GM12878 (cell line): Measurements from ENCODE around the gene SLC15A5. TPM values are rescaled to one million over a fixed set of nuclear protein-coding genes. Genes with fewer than 3 reads are reported as not detected.

Source experiments
- ATAC-seq: fragments of 200-7000 bp; cut with Tn5 transposase; 3 replicates; pipeline ENCODE4 v1.9.1; 2020; ENCODE audit warnings: mild to moderate bottlenecking, moderate library complexity
- BruUV-seq: library from RNA; stranded (reverse); fragments of 400-500 nt; replicated peaks from 2 replicates; lab custom pipeline; 2021; lab: Mats Ljungman, UMichigan
- CTCF ChIA-PET: fragments of 300-600 bp; sonication (Branson Sonifier 250); formaldehyde crosslinking; extraction: SDS; loops from one replicate; lab custom pipeline; 2021; ENCODE audit warnings: inconsistent platforms; lab: Yijun Ruan, JAX
- POLR2A ChIA-PET: fragments of 350-600 bp; formaldehyde crosslinking; extraction: SDS; loops from one replicate; lab custom pipeline; 2021; ENCODE audit warnings: inconsistent platforms; lab: Charles Lee
- RAD21 ChIA-PET: fragments of 300-600 bp; sonication (Branson Sonifier 250); formaldehyde crosslinking; loops from one replicate; lab custom pipeline; 2023; ENCODE audit warnings: antibody characterized with exemption; ENCODE audit not compliant: unreplicated experiment; lab: Charles Lee
- SMC1A ChIA-PET: fragments of 300-600 bp; sonication (Branson Sonifier 250); formaldehyde crosslinking; loops from one replicate; lab custom pipeline; 2023; ENCODE audit not compliant: unreplicated experiment, uncharacterized antibody; lab: Charles Lee
- DNase-seq: peaks from one replicate; pipeline ENCODE4 v3.0.0-alpha.2; 2011; ENCODE audit warnings: low read depth, low spot score
- FAIRE-seq: peaks from 3 replicates; lab custom pipeline; 2011; peaks lifted over from hg19 to GRCh38; lab: Jason Lieb, UNC
- H2AFZ ChIP-seq: 2 replicates; pipeline ENCODE4 v1.6.0; 2011; ENCODE audit warnings: low read depth, low read length, control low read depth; ENCODE audit not compliant: control insufficient read depth
- H3K27ac ChIP-seq: 2 replicates; pipeline ENCODE4 v1.5.1; 2011; ENCODE audit warnings: control low read depth; ENCODE audit not compliant: control insufficient read depth, insufficient read depth
- H3K27me3 ChIP-seq, 2 experiments: replicated peaks in 1 of 2; 2 replicates each; pipeline versions ENCODE4 v1.6.0 to v1.6.1; 2011; ENCODE audit warnings: low read length in 1 of 2; ENCODE audit not compliant: control insufficient read depth in 2 of 2, insufficient read depth in 2 of 2
- H3K36me3 ChIP-seq, 2 experiments: 2 replicates each; pipeline ENCODE4 v1.5.1; 2011; ENCODE audit warnings: low read length in 1 of 2; ENCODE audit not compliant: control insufficient read depth in 2 of 2, insufficient read depth in 2 of 2
- H3K4me1 ChIP-seq: 2 replicates; pipeline ENCODE4 v1.6.1; 2011; ENCODE audit warnings: mild to moderate bottlenecking, low read length, moderate library complexity, mixed read lengths; ENCODE audit not compliant: control insufficient read depth, insufficient read depth
- H3K4me2 ChIP-seq: 2 replicates; pipeline ENCODE4 v1.6.0; 2011; ENCODE audit warnings: control low read depth; ENCODE audit not compliant: control insufficient read depth, insufficient read depth
- H3K4me3 ChIP-seq: fragments of 200-600 bp; sonication (generic); 2 replicates; pipeline ENCODE4 v1.5.1; 2016
- H3K79me2 ChIP-seq: 2 replicates; pipeline ENCODE4 v1.6.0; 2011; ENCODE audit warnings: low read length; ENCODE audit not compliant: control insufficient read depth, insufficient read depth
- H3K9ac ChIP-seq: 2 replicates; pipeline ENCODE4 v1.8.0; 2011; ENCODE audit warnings: low read length, control low read depth, mixed read lengths; ENCODE audit not compliant: control insufficient read depth, insufficient read depth
- H3K9me3 ChIP-seq: replicated peaks from 3 replicates; pipeline ENCODE4 v1.5.1; 2011; ENCODE audit warnings: mild to moderate bottlenecking, low read length; ENCODE audit not compliant: control insufficient read depth, insufficient read depth
- H4K20me1 ChIP-seq: 2 replicates; pipeline ENCODE4 v1.6.0; 2011; ENCODE audit not compliant: control insufficient read depth, insufficient read depth
- ATF2 ChIP-seq: IDR thresholded peaks from 2 replicates; pipeline ENCODE4 v1.6.1; 2012; ENCODE audit warnings: low read length, inconsistent platforms
- ELK1 ChIP-seq: IDR thresholded peaks from 2 replicates; pipeline ENCODE4 v1.6.1; 2012; ENCODE audit warnings: low read depth, low read length, improper control_type of control experiment
- HDGF ChIP-seq: fragments of 450-650 bp; IDR thresholded peaks from 2 replicates; pipeline ENCODE4 v1.6.1; 2016; ENCODE audit warnings: antibody characterized with exemption
- PML ChIP-seq: IDR thresholded peaks from 2 replicates; pipeline ENCODE4 v1.6.1; 2012; ENCODE audit warnings: low read length, inconsistent platforms
- POLR2AphosphoS5 ChIP-seq: IDR thresholded peaks from 2 replicates; pipeline ENCODE4 v1.6.1; 2011; ENCODE audit warnings: mild to moderate bottlenecking, low read length, inconsistent platforms
- RFX5 ChIP-seq: IDR thresholded peaks from 2 replicates; pipeline ENCODE4 v1.6.1; 2011; ENCODE audit warnings: low read depth, low read length, improper control_type of control experiment
- SUPT20H ChIP-seq: IDR thresholded peaks from 2 replicates; pipeline ENCODE4 v1.6.1; 2011; ENCODE audit warnings: low read depth, mild to moderate bottlenecking, low read length, moderate library complexity, borderline replicate concordance; ENCODE audit not compliant: control insufficient read depth
- YY1 ChIP-seq: IDR thresholded peaks from 2 replicates; pipeline ENCODE4 v1.6.1; 2011; ENCODE audit warnings: low read depth, mild to moderate bottlenecking, low read length
- WGBS: methylation state at CpG from one replicate; pipeline ENCODE4 v1.1.6; 2016; ENCODE audit warnings: low lambda C conversion rate; ENCODE audit not compliant: insufficient replicate concordance, insufficient coverage; ENCODE audit errors: missing lambda C conversion rate; 5-methylcytosine and 5-hydroxymethylcytosine counted together
- in situ Hi-C: fragments of 300-500 bp; cut with MboI; formaldehyde crosslinking; loops from 9 replicates; pipeline ENCODE4 v1.14.3; 2018; ENCODE audit warnings: mixed read lengths
- intact Hi-C: fragments of 100-400 bp; cut with micrococcal nuclease; formaldehyde crosslinking; loops from one replicate; pipeline ENCODE4 v1.14.2; 2022; ENCODE audit not compliant: unreplicated experiment
- polyA plus RNA-seq, 11 experiments: library from polyadenylated mRNA; depleted of rRNA in 4 of 11; unstranded in 6 of 11; stranded (reverse) in 5 of 11; fragments of >200 nt; fragmentation: Nextera tagmentation in 4 of 11; fragmentation: Illumina TruSeq in 1 of 11; extraction: Ambion mirVana in 4 of 11; extraction: Trizol in 1 of 11; gene quantifications; 1 replicate in 1 of 11; 2 replicates in 10 of 11; pipeline versions ENCODE4 v1.2.1 to v1.2.3, GENCODE V29; 2011 to 2016; ENCODE audit warnings: inconsistent platforms in 2 of 11, missing spikeins in 2 of 11, low read depth in 1 of 11
- total RNA-seq, 4 experiments: library from RNA; depleted of rRNA in 3 of 4; stranded (reverse); fragments of >200 nt in 3 of 4; fragmentation: Illumina TruSeq in 1 of 4; extraction: Trizol in 1 of 4; gene quantifications; 2 replicates each; pipeline versions ENCODE4 v1.2.1 to v1.2.3, GENCODE V29; 2013 to 2021

SLC15A5 gene
- total and polyA plus RNA-seq, 10 of the 15 experiments (the other 5 are each of a cell fraction or from before 2014, with no cell fraction given), result not detected

GRCh38 chr12:16224196-16224595 lies 53.3 kb downstream of the SLC15A5 start:
- Histone ChIP-seq H3K9me3 (no peaks in the 10 kb centered on the region), H3K4me1 (no peaks in the 10 kb centered on the region), H3K27me3 (no peaks in the 10 kb centered on the region), H3K36me3 (no peaks in the 10 kb centered on the region), H2AFZ (no peak overlapping the region), H3K79me2 (no peaks in the 10 kb centered on the region), H3K4me3 (no peak overlapping the region), H4K20me1 (no peaks in the 10 kb centered on the region), H3K9ac (no peak overlapping the region), H3K4me2 (no peak overlapping the region), H3K27ac (no peak overlapping the region)
- POLR2A ChIA-PET, result interaction anchor here (0.7 kb wide), 1 partner anchor 1408 kb away, joined by 3 read pairs; no protein-coding TSS in a partner anchor
- in situ Hi-C loops, result no loop called here
- intact Hi-C loops, result no loop called here
- FAIRE-seq (no peak), ATAC-seq (no peak), DNase-seq (no peak)
- SMC1A ChIA-PET, result interaction anchor here (0.6 kb wide), 1 partner anchor 57 kb away, joined by 3 read pairs; no protein-coding TSS in a partner anchor
- no peak for TF ChIP-seq ELK1
- no peak for TF ChIP-seq RFX5
- no peak for TF ChIP-seq POLR2AphosphoS5
- TF ChIP-seq PML, result no peak
- TF ChIP-seq SUPT20H, result no peak
- no peak for TF ChIP-seq HDGF
- TF ChIP-seq ATF2, result no peak
- no peak for TF ChIP-seq YY1
- RAD21 ChIA-PET, result no interaction called here
- BruUV-seq, result no TSS peak
- CTCF ChIA-PET, result no interaction called here
- 79% methylated on average over 3 of the region's 3 CpGs for WGBS
